ENCODE data around the gene NFIC.

Gene NFIC

GRCh38 chr19:3492919-3493318, 126.5 kb downstream of the NFIC start:
- Histone ChIP-seq H3F3A (ENCODE audit: insufficient read depth, low read length) (no peaks in the 10 kb centered on the region), H4K20me1 (ENCODE audit: insufficient read depth, low read length) (no peaks in the 10 kb centered on the region), H3K27ac (ENCODE audit: low read depth, low read length, poor library complexity, severe bottlenecking) (no peak overlapping the region), H3K36me3 (ENCODE audit: insufficient read depth, low read length) (peaks cover 55% of the 10 kb centered on the region), H3K4me1 (ENCODE audit: insufficient read depth, low read length, severe bottlenecking) (peaks cover 12% of the 10 kb centered on the region), H2AFZ (ENCODE audit: low read length) (no peak overlapping the region), H3K9me2 (ENCODE audit: low read depth, low read length) (no peaks in the 10 kb centered on the region), H3K79me2 (ENCODE audit: insufficient read depth, low read length) (no peaks in the 10 kb centered on the region), H3K27me3 (ENCODE audit: insufficient read depth, low read length) (no peaks in the 10 kb centered on the region), H3K4me3 (ENCODE audit: low read depth, low read length, poor library complexity, severe bottlenecking) (no peak overlapping the region), H3K4me2 (ENCODE audit: low read length) (no peak overlapping the region), H3K9me3 (ENCODE audit: low read length) (no peaks in the 10 kb centered on the region), H3K9ac (ENCODE audit: low read length) (no peak overlapping the region)
- no peak for TF ChIP-seq EZH2 (IDR thresholded peaks at IDR 0.05; ENCODE audit: borderline replicate concordance, low read length)

DNA sequence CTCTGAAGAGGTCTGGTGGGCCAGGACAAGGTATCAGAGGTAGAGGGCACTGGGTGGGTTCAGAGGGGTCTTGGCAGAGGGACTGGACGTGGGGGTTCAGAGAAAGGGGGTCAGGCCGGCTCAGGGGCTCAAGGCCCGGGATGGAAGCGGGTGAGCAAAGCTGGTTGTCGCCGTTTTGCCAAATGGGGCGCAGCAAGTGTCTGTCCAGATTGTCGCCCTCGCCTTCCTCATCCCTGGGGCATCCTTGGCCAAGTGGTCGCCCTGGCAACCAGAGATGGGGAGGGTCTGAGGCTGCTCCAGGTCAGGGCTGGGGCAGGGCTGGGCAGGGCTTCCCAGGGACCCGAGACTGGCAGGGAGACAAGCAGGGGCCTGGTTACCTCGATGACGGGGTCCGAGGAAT, 127.3 kb downstream of the NFIC start:
- peak overlapping the region; percentile 90 for H3K27ac ChIP-seq (ENCODE audit: low read depth, low read length, poor library complexity, severe bottlenecking)
- H3K9ac ChIP-seq (ENCODE audit: low read length), result peak overlapping the region; percentile 67; the same call in 1 of the 2 replicates
- peak overlapping the region; percentile 52 for H3K4me3 ChIP-seq (ENCODE audit: low read depth, low read length, poor library complexity, severe bottlenecking)
- H3K4me1 ChIP-seq (ENCODE audit: insufficient read depth, low read length, severe bottlenecking), result peaks cover 12% of the 10 kb centered on the region
- H3K9me3 ChIP-seq (ENCODE audit: low read length), result no peaks in the 10 kb centered on the region
- peaks cover 58% of the 10 kb centered on the region for H3K36me3 ChIP-seq (ENCODE audit: insufficient read depth, low read length)
- H3K27me3 ChIP-seq (ENCODE audit: insufficient read depth, low read length), result no peaks in the 10 kb centered on the region
- no peaks in the 10 kb centered on the region for H3K9me2 ChIP-seq (ENCODE audit: low read depth, low read length)
- peak overlapping the region; percentile 74 for H3K4me2 ChIP-seq (ENCODE audit: low read length)
- no peak overlapping the region for H2AFZ ChIP-seq (ENCODE audit: low read length)
- TF ChIP-seq CTCF (IDR thresholded peaks at IDR 0.05; ENCODE audit: low read length) (no peak), EZH2 (IDR thresholded peaks at IDR 0.05; ENCODE audit: borderline replicate concordance, low read length) (no peak)
- H3F3A ChIP-seq (ENCODE audit: insufficient read depth, low read length), result no peaks in the 10 kb centered on the region
- no peaks in the 10 kb centered on the region for H3K79me2 ChIP-seq (ENCODE audit: insufficient read depth, low read length)
- H4K20me1 ChIP-seq (ENCODE audit: insufficient read depth, low read length), result no peaks in the 10 kb centered on the region

DNA sequence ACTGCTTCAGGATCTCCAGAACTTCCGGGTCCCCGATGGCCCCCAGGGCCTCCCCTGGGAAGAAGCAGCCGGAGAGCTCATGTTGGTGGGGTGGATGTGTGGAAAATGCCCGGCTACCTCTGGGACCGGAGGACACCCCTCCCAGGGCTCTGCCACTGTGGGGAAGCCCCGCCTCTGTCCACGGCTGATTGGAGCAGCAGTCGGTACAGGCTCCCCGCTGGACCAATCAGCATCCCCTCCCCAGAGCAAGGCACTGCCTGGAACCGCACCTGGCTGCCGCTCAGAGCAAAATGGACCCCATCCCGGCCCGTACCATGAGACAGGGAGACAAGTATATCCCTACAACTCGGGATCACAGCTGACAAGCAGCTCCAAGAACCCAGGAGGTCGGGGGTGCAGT, 127.7 kb downstream of the NFIC start:
- Histone ChIP-seq H3K27ac (ENCODE audit: low read depth, low read length, poor library complexity, severe bottlenecking) (peak overlapping the region; percentile 90), H3K9me2 (ENCODE audit: low read depth, low read length) (no peaks in the 10 kb centered on the region), H3K79me2 (ENCODE audit: insufficient read depth, low read length) (0 out of 2 replicates have a peak, but pooled peaks cover 3% of the 10 kb centered on the region), H2AFZ (ENCODE audit: low read length) (no peak overlapping the region), H3K4me2 (ENCODE audit: low read length) (peak overlapping the region; percentile 74), H3K4me3 (ENCODE audit: low read depth, low read length, poor library complexity, severe bottlenecking) (peak overlapping the region; percentile 52), H4K20me1 (ENCODE audit: insufficient read depth, low read length) (no peaks in the 10 kb centered on the region), H3K4me1 (ENCODE audit: insufficient read depth, low read length, severe bottlenecking) (peaks cover 13% of the 10 kb centered on the region), H3K27me3 (ENCODE audit: insufficient read depth, low read length) (no peaks in the 10 kb centered on the region), H3K9me3 (ENCODE audit: low read length) (no peaks in the 10 kb centered on the region), H3K36me3 (ENCODE audit: insufficient read depth, low read length) (peaks cover 58% of the 10 kb centered on the region), H3K9ac (ENCODE audit: low read length) (peak overlapping the region; percentile 67; the same call in 1 of the 2 replicates), H3F3A (ENCODE audit: insufficient read depth, low read length) (no peaks in the 10 kb centered on the region)
- TF ChIP-seq CTCF (IDR thresholded peaks at IDR 0.05; ENCODE audit: low read length), result no peak
- no peak for TF ChIP-seq EZH2 (IDR thresholded peaks at IDR 0.05; ENCODE audit: borderline replicate concordance, low read length)

DNA sequence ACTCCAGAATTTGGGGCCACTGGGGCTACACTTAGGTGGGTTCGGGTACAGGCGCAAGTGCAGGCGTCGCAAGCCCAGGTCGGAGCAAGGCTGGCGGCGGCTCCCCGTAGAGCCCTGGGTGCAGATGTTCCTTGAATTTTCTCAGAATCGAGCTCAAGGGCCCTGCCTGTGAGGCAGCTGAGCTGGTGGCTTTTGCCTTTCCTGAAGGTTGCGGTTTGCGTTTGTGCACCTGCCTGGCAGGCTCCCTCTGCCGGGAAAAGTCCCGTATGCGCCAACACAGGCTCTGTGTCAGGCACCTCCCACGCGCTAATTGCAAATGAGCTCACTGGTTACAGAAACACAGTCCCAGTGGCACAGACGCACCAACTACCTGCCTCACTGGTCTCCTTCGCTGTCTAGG, 128.2 kb downstream of the NFIC start:
- Histone ChIP-seq H3F3A (ENCODE audit: insufficient read depth, low read length) (no peaks in the 10 kb centered on the region), H3K9me3 (ENCODE audit: low read length) (no peaks in the 10 kb centered on the region), H3K9ac (ENCODE audit: low read length) (peak overlapping the region; percentile 67; the same call in 1 of the 2 replicates), H3K4me2 (ENCODE audit: low read length) (peak overlapping the region; percentile 74), H4K20me1 (ENCODE audit: insufficient read depth, low read length) (no peaks in the 10 kb centered on the region), H2AFZ (ENCODE audit: low read length) (no peak overlapping the region), H3K4me1 (ENCODE audit: insufficient read depth, low read length, severe bottlenecking) (peaks cover 18% of the 10 kb centered on the region), H3K9me2 (ENCODE audit: low read depth, low read length) (no peaks in the 10 kb centered on the region), H3K27me3 (ENCODE audit: insufficient read depth, low read length) (no peaks in the 10 kb centered on the region), H3K4me3 (ENCODE audit: low read depth, low read length, poor library complexity, severe bottlenecking) (peak overlapping the region; percentile 52), H3K79me2 (ENCODE audit: insufficient read depth, low read length) (peaks cover 6% of the 10 kb centered on the region), H3K36me3 (ENCODE audit: insufficient read depth, low read length) (peaks cover 58% of the 10 kb centered on the region), H3K27ac (ENCODE audit: low read depth, low read length, poor library complexity, severe bottlenecking) (peak overlapping the region; percentile 90)
- no peak for TF ChIP-seq EZH2 (IDR thresholded peaks at IDR 0.05; ENCODE audit: borderline replicate concordance, low read length)
- TF ChIP-seq CTCF (IDR thresholded peaks at IDR 0.05; ENCODE audit: low read length), result peak; percentile 33; the same call in 1 of the 2 replicates

Measured in OCI-LY1 (cell line).